ENCODE data around the gene ATG16L1. TPM values are rescaled to one million over a fixed set of nuclear protein-coding genes. Genes with fewer than 3 reads are reported as not detected.

ATG16L1 gene
- total and polyA plus RNA-seq, 10 of the 15 experiments (the other 5 are each of a cell fraction or from before 2014, with no cell fraction given) = 5.2 to 26.6 (median 15.6) TPM

GRCh38 chr2:233267516-233268245 is 16.2 kb downstream of the ATG16L1 start (continued):
- TF ChIP-seq CREB1 (IDR thresholded peaks at IDR 0.05; ENCODE audit: low read depth) (peak; percentile 77), POU2F2 (IDR thresholded peaks at IDR 0.05; ENCODE audit: borderline replicate concordance, low read depth, low read length) (no peak), EED (IDR thresholded peaks at IDR 0.05; ENCODE audit: low read depth) (peak; percentile 66), ZNF217 (IDR thresholded peaks at IDR 0.05) (no peak), SREBF2 (IDR thresholded peaks at IDR 0.05; ENCODE audit: low read length) (no peak), YY1 (IDR thresholded peaks at IDR 0.05; ENCODE audit: low read depth, low read length) (no peak), SIN3A (IDR thresholded peaks at IDR 0.05; ENCODE audit: low read depth, low read length) (no peak), RUNX3 (IDR thresholded peaks at IDR 0.05; ENCODE audit: low read length) (peak; percentile 95), ZNF24 (IDR thresholded peaks at IDR 0.05) (no peak), HDGF (IDR thresholded peaks at IDR 0.05) (no peak), LARP7 (IDR thresholded peaks at IDR 0.05) (no peak), ZBED1 (IDR thresholded peaks at IDR 0.05; ENCODE audit: borderline replicate concordance) (no peak), CHD2 (IDR thresholded peaks at IDR 0.05; ENCODE audit: borderline replicate concordance, low read depth, low read length) (no peak), GABPA (IDR thresholded peaks at IDR 0.05; ENCODE audit: low read depth) (peak; percentile 89), NFXL1 (IDR thresholded peaks at IDR 0.05; ENCODE audit: borderline replicate concordance) (no peak)
- TF ChIP-seq, protein P1, sequence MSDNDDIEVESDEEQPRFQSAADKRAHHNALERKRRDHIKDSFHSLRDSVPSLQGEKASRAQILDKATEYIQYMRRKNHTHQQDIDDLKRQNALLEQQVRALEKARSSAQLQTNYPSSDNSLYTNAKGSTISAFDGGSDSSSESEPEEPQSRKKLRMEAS (IDR thresholded peaks at IDR 0.05; ENCODE audit: low read depth, low read length) = no peak; the same call in 1 of the 2 replicates
- TF ChIP-seq, protein P2, sequence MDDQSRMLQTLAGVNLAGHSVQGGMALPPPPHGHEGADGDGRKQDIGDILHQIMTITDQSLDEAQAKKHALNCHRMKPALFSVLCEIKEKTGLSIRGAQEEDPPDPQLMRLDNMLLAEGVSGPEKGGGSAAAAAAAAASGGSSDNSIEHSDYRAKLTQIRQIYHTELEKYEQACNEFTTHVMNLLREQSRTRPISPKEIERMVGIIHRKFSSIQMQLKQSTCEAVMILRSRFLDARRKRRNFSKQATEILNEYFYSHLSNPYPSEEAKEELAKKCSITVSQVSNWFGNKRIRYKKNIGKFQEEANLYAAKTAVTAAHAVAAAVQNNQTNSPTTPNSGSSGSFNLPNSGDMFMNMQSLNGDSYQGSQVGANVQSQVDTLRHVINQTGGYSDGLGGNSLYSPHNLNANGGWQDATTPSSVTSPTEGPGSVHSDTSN (IDR thresholded peaks at IDR 0.05; ENCODE audit: insufficient replicate concordance, low read depth, low read length) = no peak
- TF ChIP-seq, protein P3, sequence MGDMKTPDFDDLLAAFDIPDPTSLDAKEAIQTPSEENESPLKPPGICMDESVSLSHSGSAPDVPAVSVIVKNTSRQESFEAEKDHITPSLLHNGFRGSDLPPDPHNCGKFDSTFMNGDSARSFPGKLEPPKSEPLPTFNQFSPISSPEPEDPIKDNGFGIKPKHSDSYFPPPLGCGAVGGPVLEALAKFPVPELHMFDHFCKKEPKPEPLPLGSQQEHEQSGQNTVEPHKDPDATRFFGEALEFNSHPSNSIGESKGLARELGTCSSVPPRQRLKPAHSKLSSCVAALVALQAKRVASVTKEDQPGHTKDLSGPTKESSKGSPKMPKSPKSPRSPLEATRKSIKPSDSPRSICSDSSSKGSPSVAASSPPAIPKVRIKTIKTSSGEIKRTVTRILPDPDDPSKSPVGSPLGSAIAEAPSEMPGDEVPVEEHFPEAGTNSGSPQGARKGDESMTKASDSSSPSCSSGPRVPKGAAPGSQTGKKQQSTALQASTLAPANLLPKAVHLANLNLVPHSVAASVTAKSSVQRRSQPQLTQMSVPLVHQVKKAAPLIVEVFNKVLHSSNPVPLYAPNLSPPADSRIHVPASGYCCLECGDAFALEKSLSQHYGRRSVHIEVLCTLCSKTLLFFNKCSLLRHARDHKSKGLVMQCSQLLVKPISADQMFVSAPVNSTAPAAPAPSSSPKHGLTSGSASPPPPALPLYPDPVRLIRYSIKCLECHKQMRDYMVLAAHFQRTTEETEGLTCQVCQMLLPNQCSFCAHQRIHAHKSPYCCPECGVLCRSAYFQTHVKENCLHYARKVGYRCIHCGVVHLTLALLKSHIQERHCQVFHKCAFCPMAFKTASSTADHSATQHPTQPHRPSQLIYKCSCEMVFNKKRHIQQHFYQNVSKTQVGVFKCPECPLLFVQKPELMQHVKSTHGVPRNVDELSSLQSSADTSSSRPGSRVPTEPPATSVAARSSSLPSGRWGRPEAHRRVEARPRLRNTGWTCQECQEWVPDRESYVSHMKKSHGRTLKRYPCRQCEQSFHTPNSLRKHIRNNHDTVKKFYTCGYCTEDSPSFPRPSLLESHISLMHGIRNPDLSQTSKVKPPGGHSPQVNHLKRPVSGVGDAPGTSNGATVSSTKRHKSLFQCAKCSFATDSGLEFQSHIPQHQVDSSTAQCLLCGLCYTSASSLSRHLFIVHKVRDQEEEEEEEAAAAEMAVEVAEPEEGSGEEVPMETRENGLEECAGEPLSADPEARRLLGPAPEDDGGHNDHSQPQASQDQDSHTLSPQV (IDR thresholded peaks at IDR 0.05) = no peak
- TF ChIP-seq, protein P4, sequence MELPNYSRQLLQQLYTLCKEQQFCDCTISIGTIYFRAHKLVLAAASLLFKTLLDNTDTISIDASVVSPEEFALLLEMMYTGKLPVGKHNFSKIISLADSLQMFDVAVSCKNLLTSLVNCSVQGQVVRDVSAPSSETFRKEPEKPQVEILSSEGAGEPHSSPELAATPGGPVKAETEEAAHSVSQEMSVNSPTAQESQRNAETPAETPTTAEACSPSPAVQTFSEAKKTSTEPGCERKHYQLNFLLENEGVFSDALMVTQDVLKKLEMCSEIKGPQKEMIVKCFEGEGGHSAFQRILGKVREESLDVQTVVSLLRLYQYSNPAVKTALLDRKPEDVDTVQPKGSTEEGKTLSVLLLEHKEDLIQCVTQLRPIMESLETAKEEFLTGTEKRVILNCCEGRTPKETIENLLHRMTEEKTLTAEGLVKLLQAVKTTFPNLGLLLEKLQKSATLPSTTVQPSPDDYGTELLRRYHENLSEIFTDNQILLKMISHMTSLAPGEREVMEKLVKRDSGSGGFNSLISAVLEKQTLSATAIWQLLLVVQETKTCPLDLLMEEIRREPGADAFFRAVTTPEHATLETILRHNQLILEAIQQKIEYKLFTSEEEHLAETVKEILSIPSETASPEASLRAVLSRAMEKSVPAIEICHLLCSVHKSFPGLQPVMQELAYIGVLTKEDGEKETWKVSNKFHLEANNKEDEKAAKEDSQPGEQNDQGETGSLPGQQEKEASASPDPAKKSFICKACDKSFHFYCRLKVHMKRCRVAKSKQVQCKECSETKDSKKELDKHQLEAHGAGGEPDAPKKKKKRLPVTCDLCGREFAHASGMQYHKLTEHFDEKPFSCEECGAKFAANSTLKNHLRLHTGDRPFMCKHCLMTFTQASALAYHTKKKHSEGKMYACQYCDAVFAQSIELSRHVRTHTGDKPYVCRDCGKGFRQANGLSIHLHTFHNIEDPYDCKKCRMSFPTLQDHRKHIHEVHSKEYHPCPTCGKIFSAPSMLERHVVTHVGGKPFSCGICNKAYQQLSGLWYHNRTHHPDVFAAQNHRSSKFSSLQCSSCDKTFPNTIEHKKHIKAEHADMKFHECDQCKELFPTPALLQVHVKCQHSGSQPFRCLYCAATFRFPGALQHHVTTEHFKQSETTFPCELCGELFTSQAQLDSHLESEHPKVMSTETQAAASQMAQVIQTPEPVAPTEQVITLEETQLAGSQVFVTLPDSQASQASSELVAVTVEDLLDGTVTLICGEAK (IDR thresholded peaks at IDR 0.05; ENCODE audit: borderline replicate concordance) = peak; percentile 79
- TF ChIP-seq, protein P5, sequence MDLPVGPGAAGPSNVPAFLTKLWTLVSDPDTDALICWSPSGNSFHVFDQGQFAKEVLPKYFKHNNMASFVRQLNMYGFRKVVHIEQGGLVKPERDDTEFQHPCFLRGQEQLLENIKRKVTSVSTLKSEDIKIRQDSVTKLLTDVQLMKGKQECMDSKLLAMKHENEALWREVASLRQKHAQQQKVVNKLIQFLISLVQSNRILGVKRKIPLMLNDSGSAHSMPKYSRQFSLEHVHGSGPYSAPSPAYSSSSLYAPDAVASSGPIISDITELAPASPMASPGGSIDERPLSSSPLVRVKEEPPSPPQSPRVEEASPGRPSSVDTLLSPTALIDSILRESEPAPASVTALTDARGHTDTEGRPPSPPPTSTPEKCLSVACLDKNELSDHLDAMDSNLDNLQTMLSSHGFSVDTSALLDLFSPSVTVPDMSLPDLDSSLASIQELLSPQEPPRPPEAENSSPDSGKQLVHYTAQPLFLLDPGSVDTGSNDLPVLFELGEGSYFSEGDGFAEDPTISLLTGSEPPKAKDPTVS (IDR thresholded peaks at IDR 0.05; ENCODE audit: low read depth, low read length) = no peak
